GM21723 (cell line): Measurements from ENCODE around the gene L3MBTL4.

ENCODE experiments used
- ATAC-seq: cut with Tn5 transposase; IDR thresholded peaks from one replicate; pipeline ENCODE4 v1.9.1; 2021; ENCODE audit warnings: mild to moderate bottlenecking, moderate library complexity; ENCODE audit not compliant: unreplicated experiment

L3MBTL4 gene

DNA sequence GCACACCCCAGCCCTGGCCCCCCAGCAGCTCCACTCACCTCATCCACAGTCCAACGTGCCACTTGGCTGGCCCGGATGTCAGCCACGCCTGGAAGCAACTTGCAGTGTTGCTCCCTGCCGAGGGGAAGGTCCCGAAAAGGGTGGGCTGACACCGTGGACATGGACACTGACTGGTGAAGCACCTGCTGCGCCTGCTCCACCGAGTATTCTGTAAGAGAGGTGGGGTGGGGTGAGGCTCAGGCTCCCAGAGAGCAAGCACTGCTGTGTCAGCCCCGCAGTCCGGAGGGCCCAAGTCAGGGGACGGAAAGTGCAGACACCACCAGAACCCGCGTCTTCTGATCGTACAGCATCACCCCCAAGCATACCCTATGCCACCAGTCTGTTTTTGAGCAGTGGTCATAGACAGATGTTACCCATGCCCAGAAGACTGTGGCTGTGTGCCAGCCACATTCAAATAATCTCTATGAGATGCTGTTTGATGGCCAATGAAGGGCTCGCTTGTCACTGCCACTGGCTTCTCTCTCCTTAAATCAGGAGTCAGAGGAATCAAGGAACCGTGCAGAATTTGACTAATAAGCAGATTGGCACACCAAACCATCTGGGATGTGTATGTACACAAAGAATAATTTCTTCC is 445.2 kb downstream of the L3MBTL4 start:
- ATAC-seq: no peak

DNA sequence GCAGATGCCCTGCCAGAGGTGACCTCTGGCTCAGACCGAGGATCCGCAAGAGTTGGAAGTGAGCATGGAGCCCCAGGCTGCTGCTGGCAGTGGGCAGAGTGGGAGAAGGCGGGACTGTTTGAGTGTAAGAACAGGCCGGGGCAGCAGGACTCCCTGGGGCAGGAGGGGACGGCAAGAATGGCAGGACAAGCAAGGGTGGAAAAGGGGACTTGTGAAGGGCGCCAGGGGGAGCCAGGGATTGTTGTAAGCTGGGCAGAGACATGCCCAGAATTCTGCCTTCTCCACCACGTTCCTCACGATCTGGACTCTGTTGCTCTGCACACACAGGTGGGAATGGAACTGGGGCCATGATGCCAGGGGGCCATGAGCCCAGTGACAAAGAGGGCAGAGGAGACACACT is 447.0 kb downstream of the L3MBTL4 start:
- ATAC-seq: no peak

DNA sequence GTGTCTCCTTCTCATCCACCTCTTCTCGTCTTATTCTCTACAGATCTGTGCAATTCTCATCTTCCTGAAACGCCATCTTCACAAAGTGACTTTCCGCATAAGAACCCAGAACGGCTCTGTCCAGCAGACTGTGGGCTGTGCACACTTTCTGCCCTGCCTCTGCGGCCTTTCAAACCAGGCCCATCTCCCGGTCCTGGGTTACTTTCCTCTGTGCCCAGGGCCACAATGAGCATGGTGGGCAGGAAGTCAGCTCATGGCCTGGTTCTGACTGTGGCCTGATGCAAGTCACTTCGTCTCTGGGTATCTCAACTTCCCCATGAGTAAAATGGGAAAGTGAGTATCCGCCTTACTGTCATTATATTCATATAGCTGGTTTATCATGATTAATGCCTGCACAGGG is 447.7 kb downstream of the L3MBTL4 start:
- no peak for ATAC-seq

DNA sequence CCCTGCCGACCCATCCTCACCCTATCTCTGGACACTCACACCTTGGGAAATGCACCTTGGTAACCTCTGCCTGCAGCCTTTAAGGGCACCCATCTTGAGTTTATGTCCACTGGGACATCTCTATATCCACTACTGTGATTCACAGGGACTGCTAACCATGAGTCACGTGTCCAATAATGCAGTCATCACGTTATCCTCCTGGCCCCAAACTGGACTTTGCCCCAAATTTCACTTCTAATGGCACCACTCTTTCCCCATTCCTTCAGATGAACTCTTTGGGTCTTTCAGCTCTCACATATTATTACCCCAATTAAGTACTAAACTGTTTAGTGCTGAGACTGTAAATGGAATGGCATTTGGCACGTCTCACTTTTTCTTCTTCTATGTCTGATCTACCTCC is 448.2 kb downstream of the L3MBTL4 start:
- no peak for ATAC-seq

DNA sequence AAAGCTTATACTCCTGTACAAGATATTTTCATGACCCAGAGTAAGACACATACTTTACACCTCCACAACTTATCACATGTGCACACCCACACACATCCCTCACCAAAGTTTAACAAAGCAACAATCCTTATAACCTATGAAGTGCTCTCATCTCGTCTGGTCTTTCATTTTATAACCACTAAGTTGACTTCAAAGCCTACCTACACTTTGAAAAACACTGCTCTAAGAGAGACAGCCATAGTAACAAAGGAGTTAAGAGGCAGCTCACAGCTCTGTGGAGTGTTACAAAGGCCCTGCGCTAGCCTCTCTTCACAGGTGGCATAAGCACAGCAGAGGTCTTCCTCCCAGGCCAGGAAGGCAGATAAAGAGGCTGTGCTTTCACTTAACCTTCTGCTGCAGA is 449.7 kb downstream of the L3MBTL4 start:
- ATAC-seq: no peak

DNA sequence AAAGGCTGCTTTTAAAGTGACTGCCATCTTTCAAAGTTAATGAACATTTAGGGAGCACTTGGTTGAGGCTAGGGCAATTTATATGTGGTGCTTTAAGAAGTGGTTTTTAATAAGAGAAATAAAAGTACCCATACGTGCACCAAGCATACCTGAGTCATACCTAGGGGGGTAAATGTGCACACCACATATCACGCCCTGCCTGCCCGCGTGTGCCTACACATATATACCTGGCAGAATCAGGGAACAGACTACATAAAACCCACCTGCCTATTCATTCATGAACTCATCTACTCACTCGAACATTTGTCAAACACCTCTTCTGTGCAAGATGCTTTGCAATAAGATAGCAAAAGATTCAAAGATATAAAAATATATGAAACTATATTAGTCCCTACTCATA is 450.1 kb downstream of the L3MBTL4 start:
- ATAC-seq: no peak

DNA sequence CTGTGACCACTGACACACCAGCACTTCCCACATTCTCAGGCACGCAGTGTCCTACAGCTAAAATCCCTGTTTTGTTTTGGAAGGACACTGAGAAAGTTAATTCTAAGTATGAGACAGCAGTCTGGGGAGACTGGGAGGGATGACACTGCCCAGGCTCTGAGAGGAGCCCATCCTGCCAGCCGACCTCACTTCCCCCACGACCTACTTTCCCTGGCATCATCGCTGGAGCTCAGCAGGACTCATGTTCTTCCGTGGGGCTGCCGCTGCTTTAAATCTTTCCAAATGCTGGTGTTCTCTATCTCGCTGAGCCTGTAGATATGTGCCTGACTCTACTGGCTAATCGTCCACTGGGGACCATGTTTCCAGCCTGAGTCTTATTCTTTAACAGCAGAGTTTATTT is 450.6 kb downstream of the L3MBTL4 start:
- ATAC-seq: no peak

DNA sequence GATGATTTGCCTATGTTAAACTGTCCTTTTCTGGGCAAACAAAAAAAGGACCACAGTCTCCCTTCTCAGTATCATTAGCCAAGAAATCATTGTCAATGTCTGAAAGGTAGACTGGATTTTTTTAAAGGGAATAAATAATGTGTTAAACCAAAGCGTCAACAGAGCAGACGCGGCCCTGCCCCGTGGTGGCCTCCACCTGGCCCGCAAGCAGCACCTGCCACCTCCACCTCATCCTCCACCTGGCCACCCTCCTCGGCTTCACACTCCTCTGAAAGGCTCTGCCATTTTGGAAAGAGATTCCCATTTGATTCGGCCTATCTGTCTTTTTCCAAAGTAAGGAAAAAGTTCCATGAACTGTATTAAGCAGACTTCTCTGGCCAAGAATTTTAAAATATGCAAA is 451.4 kb downstream of the L3MBTL4 start:
- ATAC-seq: no peak

DNA sequence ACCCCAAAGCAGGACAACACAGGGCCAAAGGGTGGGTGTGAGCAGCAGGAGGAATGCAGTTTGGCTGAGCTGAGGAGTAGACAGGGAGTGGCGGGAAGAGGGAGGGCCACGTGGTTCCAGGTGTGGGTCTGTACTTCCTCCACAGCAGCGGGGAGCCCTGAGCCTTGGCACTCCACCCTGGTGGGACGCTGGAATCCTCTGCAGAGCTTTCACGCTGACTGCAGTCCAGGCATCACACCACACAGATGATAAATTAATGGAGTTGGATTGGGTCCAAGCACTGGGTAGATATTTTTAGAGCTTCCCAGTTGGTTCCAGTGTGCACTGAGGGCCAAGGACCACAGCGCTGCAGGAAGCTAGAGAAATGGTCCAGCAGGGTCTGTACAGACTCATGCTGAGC is 452.3 kb downstream of the L3MBTL4 start:
- ATAC-seq: no peak

DNA sequence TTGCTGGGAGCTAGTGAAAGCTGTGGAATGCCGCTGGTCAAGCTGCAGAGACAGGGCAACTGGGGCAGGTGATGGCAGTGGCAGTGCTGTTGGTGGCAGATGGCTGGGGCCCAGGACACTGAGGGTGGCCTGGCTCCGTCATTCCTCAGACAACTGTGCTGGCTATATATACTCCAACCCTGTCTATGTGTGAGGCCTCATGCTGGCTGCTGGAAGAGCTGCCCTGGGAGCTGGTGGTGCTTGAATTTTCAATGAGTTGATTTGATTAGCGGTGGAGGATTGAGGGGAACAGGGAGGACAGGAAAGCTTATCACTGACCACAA is 452.9 kb downstream of the L3MBTL4 start:
- no peak for ATAC-seq

DNA sequence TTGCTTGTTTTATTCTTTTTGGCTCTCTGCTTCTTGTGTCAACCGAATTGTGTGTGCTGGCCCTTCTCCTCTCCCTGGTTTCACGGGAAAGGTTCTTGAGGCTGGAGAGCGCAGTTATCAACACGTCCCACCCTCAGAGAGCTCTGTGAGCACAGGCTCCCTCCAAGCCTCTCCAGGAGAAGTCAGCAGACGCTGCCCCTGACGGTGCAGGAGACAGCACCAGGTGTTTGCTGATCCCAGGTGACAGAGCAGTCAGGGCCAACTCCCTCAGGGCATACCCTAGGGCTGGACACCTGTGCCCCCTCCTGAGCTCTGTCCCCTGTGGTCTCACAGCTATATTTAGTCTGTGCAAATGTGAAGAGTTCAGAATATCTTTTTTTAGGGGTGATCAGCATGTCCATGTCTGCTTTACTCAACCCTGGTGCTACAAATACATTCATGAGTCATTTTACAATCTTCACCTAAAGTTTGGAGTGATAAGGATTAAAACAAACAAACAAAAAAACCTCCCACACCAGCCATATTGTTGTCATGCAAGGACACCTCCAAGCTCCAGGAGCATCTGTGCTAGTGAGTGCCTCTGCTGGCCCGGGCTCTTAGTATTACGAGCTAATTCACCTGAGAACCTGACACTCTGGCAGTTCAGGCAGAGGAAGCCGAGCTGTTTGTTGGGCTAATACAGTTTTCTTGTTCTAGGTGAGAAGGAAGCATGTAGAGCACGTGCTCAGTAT is 453.4 kb downstream of the L3MBTL4 start:
- ATAC-seq: no peak

DNA sequence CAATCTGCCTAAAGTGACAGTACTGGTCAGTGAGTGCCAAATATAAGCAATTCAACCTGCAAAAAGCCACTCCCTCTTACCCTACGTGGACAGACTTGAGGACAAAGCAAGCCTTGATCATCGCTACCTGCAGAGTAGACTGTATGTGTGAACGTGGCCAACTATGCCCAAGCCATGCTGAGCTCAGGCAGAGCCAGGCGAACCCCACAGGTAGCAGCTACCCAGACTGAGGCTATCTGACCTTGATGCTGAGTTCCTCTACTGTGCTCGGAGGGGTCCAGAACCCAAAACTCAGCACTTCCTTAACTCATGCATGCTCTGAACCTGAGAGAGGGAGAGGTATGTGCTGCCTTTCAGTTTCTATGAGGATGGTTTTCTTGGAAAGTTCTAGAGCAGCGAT is 455.9 kb downstream of the L3MBTL4 start:
- no peak for ATAC-seq

DNA sequence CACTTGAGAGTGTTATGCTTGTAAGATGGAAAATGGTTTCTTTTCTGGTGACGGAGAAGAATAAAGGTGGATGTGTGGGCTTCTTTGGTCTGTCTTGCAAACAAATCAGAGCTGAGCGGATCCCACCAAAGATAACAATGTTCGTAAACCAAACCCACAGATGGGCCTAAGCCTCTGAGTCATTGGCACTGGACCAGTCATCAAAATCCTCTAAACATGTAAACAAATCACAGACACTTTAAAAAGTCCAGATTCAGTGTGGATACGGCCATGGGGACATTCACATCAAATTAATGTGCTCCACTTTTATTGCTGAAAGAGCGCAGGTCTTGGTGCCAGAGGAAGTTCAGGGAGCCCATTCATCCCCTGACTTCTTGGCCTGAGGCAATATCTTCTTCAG is 458.9 kb downstream of the L3MBTL4 start:
- no peak for ATAC-seq

DNA sequence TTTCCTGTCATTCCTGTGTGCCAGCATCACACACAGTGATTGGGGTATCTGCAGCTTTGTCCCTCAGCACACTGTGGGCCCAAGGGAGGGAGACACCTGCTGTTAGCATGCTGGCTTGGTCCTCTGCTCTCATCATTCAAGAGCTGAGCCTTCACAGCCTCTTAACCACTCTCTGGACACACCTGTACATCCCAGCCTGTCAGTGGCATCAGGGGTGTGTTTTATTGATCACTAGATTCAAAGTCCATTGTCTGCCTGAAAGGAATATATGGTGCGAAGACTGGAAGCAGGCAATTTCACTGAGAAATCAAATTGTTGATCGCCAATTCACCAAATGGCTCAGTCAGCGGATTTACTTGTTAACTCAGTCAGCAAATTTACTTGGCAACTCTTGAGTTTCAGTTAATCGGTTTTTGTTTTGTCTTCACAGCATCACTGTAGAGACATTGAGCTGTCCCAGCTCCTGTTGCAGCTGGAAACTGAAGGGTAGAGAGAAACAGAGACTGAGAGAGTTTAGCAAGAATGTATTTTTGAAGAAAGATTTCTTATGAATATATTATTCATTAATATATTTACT is 463.1 kb downstream of the L3MBTL4 start:
- ATAC-seq: no peak

DNA sequence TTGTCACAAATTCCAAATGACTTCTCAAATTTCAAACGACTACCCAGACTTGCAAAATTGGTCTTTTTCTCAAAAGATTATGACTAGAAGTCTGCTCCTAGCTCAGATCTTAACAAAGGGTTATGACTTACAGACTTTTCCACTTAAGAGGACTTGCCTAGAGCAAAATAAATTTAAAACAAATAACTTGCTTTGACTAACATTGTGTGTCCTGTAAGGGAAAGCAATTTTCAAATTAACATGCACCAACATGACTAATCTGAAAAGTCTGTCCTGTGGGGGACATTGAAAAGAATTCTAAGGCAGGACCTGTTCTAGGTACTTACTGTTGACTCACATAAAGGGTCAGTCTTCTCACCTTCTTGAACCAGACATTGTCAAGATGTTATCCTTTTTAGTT is 465.9 kb downstream of the L3MBTL4 start:
- ATAC-seq: no peak

DNA sequence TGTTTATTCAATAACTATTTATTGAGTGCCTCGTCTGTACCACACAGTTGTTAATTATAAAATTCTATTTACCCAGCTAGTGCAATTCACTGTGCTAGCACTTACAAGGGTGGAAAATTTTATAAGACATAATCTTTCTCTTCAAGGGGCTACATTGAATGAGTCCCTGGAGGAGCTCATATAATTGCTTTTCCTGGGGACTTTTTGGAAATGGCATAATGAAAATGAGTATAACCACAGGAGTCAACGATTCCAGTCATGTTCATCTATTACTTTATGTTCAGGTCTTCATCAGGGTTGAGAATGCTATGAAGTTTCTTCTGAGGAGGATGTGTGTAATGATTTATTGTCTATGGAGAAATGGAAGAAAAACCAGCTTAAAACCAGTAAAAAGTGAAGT is 466.5 kb downstream of the L3MBTL4 start:
- no peak for ATAC-seq

DNA sequence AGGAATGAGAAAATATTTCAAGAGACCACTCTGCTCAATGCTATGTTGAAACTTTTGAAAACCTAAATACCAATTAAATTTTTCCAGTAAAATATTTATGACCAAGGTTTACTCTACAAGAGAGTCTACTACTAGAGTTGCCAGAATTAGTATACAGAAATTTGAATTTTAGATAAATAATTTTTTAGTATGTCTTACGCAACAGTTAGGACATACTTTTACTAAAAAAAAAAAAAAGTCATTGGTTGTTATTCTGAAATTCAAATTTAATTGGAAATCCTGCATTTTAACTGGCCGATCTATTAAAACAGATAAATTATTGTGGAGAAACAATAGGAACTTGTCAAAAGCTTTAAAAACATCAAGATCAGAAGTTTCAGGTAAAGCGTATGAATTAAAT is 470.3 kb downstream of the L3MBTL4 start:
- ATAC-seq: no peak

DNA sequence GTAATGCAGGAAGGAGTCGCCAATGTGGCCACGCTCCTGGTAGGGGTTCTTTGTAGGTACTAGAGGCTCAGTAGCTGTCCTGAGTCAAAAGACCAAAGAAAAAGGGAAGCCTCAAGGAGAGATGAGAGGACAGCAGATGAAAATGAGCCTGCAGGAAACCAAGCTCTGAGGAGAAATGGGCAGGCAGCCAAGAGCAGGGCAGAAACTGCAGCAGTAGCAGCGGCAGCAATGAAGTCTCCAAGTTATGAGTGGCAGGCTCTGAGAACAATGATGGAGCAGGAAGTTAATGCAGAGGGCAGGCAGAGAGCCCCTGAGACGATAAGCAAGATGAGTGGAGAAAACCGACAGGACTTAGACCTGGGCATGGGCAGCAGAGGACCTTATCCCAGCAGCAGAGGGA is 471.2 kb downstream of the L3MBTL4 start:
- ATAC-seq: no peak

DNA sequence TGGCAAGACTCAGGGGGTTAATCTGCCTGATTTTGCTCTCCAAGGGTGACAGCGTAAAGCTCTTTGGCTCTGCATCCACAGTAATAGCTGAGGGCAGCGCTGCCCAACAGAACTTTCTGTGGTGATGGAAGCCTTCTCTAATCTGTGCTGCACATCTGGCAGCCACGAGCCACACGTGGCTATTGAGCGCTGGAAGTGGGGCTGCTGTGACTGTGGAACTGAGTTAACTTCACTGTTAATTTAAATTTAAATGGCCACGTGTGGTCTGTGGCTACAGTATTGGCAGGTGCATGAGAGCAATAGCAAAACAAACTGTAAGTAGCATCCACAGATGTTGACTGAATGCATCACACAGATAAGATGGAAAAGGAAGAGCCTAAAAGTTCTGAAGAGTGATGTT is 472.1 kb downstream of the L3MBTL4 start:
- no peak for ATAC-seq

DNA sequence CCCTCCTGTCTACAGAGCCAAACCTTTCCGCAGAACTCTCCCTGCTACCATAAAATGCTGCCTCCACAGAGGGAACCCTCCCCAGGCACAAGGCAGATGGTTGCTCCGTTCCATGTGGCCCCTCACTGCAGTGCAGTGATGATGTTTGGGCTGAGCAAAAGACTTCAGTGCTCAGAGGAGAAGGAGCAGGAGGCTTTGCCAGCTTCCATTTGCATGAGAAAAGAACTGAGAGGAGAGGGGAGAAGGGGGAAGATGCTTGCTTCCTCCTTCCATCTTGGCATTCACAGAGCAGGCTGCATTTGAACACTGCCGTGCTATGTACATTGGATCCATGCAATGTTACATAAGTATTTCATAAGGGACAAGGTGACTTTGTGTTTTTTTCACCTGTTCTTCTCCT is 472.8 kb downstream of the L3MBTL4 start:
- ATAC-seq: no peak

DNA sequence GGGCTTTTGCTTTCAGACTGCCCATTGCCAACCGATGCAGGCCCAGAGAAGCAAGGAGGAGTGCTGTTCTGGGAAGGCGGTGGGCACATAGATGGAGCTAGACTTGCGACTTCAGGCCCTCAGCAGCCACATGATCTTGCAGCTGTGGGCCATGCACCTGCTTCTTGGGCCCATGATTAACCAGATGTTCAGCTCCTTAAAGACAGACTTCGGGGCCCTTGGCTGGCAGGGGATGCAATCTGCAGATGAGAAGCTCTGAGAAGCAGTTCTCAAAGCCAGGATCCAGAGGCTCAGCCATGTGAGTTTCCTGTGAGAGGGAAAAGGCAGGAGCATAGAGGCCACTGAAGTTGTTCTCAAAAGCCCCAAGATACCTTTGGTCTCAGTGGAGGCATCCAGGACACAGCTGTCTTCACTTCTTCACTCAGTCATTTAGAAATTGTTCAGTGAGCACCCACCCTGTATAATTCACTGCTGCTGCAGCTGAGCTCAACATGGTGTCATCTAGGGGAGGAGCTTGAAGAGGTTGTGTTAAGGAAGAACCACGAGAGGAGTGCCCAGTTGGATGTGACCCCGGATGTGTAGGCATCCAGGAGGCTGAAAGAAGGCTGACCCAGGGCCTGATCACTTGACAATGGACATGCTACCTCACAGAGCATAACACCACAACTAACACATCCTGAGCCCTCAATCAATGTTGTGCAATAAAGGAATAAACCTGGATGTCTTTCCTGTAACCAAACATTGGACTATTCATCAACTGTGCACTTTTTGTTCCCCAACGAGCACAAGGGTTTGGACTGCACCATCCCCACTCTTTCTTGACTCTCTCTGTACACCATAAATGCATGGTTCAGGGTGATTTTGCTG is 474.7 kb downstream of the L3MBTL4 start:
- no peak for ATAC-seq

DNA sequence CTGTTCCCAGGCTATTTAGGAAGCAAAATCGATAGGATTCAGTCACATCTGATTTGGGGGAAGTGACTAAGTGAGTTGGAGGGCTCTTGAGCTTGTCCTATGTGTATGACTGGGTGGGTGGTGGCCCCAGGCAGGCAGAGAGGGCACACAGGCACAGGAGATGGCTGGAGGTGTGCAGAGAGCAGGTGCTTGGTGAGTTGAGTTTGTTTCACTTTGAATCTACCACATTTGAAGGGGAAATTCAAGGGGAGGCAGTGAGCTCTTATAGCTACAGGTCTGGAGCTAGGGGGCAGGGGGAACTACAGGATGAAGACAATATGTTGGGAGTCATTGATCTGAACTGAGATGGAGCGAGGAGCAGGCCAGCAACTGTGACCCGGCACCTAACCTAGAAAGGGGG is 476.9 kb downstream of the L3MBTL4 start:
- ATAC-seq: no peak
